Thyroid gland (tissue), 4 donors: Measurements from ENCODE around the gene NR0B2. TPM values are rescaled to one million over a fixed set of nuclear protein-coding genes. Genes with fewer than 3 reads are reported as not detected.
"Not testable (repeated sequence)": the region's sequence is repeated elsewhere in the genome, so short reads cannot be mapped to it uniquely, and the experiment has no call there.

Experiments used
- DNase-seq, 2 donors: peaks; one replicate each; pipeline ENCODE4 v3.0.0-alpha.2; 2019
- H3K27ac ChIP-seq, 3 donors: fragments of 200-600 bp; sonication (generic); 1 replicate in 2 of 3; 2 replicates in 1 of 3; pipeline ENCODE4 v1.5.1; 2016 to 2019; ENCODE audit warnings: mild to moderate bottlenecking in 1 of 3, moderate library complexity in 1 of 3
- H3K27me3 ChIP-seq: fragments of 200-600 bp; sonication (generic); one replicate; pipeline ENCODE4 v1.5.1; 2019
- H3K36me3 ChIP-seq, 2 donors: fragments of 200-600 bp; sonication (generic); one replicate each; pipeline ENCODE4 v1.5.1; 2016 to 2019
- H3K4me1 ChIP-seq, 2 donors: fragments of 200-600 bp; sonication (generic); one replicate each; pipeline ENCODE4 v1.5.1; 2017 to 2019
- H3K4me3 ChIP-seq, 3 donors: fragments of 200-600 bp; sonication (generic); replicated peaks in 1 of 3; 1 replicate in 2 of 3; 2 replicates in 1 of 3; pipeline ENCODE4 v1.5.1; 2016; ENCODE audit warnings: mild to moderate bottlenecking in 1 of 3
- H3K9me3 ChIP-seq: fragments of 200-600 bp; sonication (generic); one replicate; pipeline ENCODE4 v1.5.1; 2017
- CTCF ChIP-seq, 6 experiments: fragments of 200-600 bp in 3 of 6; fragments of 450-650 bp in 3 of 6; sonication (generic) in 3 of 6; IDR thresholded peaks; one replicate each; pipeline ENCODE4 v1.5.1; 2016 to 2019; ENCODE audit warnings: antibody characterized with exemption in 6 of 6, mild to moderate bottlenecking in 2 of 6, inconsistent platforms in 1 of 6, moderate library complexity in 1 of 6
- POLR2A ChIP-seq, 2 donors: fragments of 450-650 bp; IDR thresholded peaks; one replicate each; pipeline ENCODE4 v1.6.1; 2017; ENCODE audit warnings: antibody characterized with exemption in 2 of 2, mild to moderate bottlenecking in 2 of 2, moderate library complexity in 1 of 2
- WGBS, 2 donors: methylation state at CpG; one replicate each; pipeline ENCODE4 v1.1.5; 2017; 5-methylcytosine and 5-hydroxymethylcytosine counted together
- intact Hi-C: fragments of 100-400 bp; cut with DNase I; formaldehyde crosslinking; loops from one replicate; pipeline ENCODE4 v1.15.1; 2023
- total RNA-seq, 4 donors: library from RNA; depleted of rRNA; stranded (reverse); fragments of >200 nt; gene quantifications; one replicate each; pipeline ENCODE4 v1.2.3, GENCODE V29; 2016

Gene NR0B2
- total RNA-seq, 4 donors from 2014 or later: not detected

- no peaks in the 10 kb centered on the region for H3K9me3 ChIP-seq
- H3K27me3 ChIP-seq: no peaks in the 10 kb centered on the region
- peaks cover 47 to 68% of the 10 kb centered on the region in 2 donors for H3K36me3 ChIP-seq
- H3K4me1 ChIP-seq: no peaks in the 10 kb centered on the region
- 96 to 98% methylated on average over 4 of the region's 4 CpGs for WGBS, 2 donors
- TF ChIP-seq CTCF (IDR thresholded peaks at IDR 0.05): no peak
- TF ChIP-seq POLR2A (IDR thresholded peaks at IDR 0.05): no peak
- intact Hi-C loops: loop anchor here (5.0 kb wide), 1 partner anchor 277 kb away; no protein-coding TSS in a partner anchor
- DNase-seq: no peak
- H3K27ac ChIP-seq: no peak overlapping the region
- no peak overlapping the region for H3K4me3 ChIP-seq
Measured at GRCh38 chr1:26879793-26880192, 34.0 kb downstream of the NR0B2 start.

GRCh38 chr1:26877326-26877725, 36.4 kb downstream of the NR0B2 start:
- Histone ChIP-seq H3K36me3 (peaks cover 24 to 43% of the 10 kb centered on the region in 2 donors), H3K27ac (no peak overlapping the region), H3K4me1 (no peaks in the 10 kb centered on the region), H3K9me3 (no peaks in the 10 kb centered on the region), H3K4me3 (no peak overlapping the region), H3K27me3 (no peaks in the 10 kb centered on the region)
- intact Hi-C loops: loop anchor here (5.0 kb wide), 1 partner anchor 275 kb away; no protein-coding TSS in a partner anchor
- TF ChIP-seq POLR2A (IDR thresholded peaks at IDR 0.05) (no peak), CTCF (IDR thresholded peaks at IDR 0.05) (no peak)
- 80 to 84% methylated on average over 2 of the region's 2 CpGs for WGBS, 2 donors
- DNase-seq: no peak

GRCh38 chr1:26874896-26875295, 38.9 kb downstream of the NR0B2 start:
- WGBS, 2 donors: 54 to 65% methylated on average over 4 of the region's 4 CpGs
- intact Hi-C loops: loop anchor here (5.0 kb wide), 1 partner anchor 273 kb away; no protein-coding TSS in a partner anchor
- Histone ChIP-seq H3K36me3 (peaks cover 4 to 21% of the 10 kb centered on the region in 2 donors), H3K27me3 (no peaks in the 10 kb centered on the region), H3K4me1 (no peaks in the 10 kb centered on the region), H3K27ac (no peak overlapping the region), H3K9me3 (no peaks in the 10 kb centered on the region), H3K4me3 (no peak overlapping the region)
- TF ChIP-seq POLR2A (IDR thresholded peaks at IDR 0.05) (no peak), CTCF (IDR thresholded peaks at IDR 0.05) (no peak)
- no peak for DNase-seq

- H3K27me3 ChIP-seq, intact Hi-C loops, H3K9me3 ChIP-seq, DNase-seq, H3K4me3 ChIP-seq, H3K4me1 ChIP-seq, H3K27ac ChIP-seq, H3K36me3 ChIP-seq: not testable (repeated sequence)
- WGBS, 2 donors: 84 to 91% methylated on average over 2 of the region's 2 CpGs
Measured at GRCh38 chr1:26873097-26873496, 40.7 kb downstream of the NR0B2 start.

GRCh38 chr1:26864610-26865480, 48.9 kb downstream of the NR0B2 start:
- Histone ChIP-seq H3K4me1 (peaks cover 3 to 19% of the 10 kb centered on the region in 2 donors), H3K36me3 (no peaks in the 10 kb centered on the region), H3K27ac (peak overlapping the region; percentile 90 to 99 (median 96)), H3K27me3 (no peaks in the 10 kb centered on the region), H3K4me3 (peak overlapping the region; percentile 0 to 43 (median 39)), H3K9me3 (no peaks in the 10 kb centered on the region)
- peak; percentile 98 to 99 for DNase-seq
- TF ChIP-seq CTCF (IDR thresholded peaks at IDR 0.05) (no peak), POLR2A (IDR thresholded peaks at IDR 0.05) (peak; percentile 35 to 79)
- intact Hi-C loops: loop anchor here (10.0 kb wide), 1 partner anchor 60 kb away; no protein-coding TSS in a partner anchor
- 1% methylated on average over 21 to 39 of the region's 75 CpGs for WGBS, 2 donors
